Measurements from ENCODE around the gene RUBCN.
"Not testable (repeated sequence)": the region's sequence is repeated elsewhere in the genome, so short reads cannot be mapped to it uniquely, and the experiment has no call there.

RUBCN gene

GRCh38 chr3:197722734-197723133, 14.0 kb downstream of the RUBCN start:
- TF ChIP-seq CTCF (IDR thresholded peaks at IDR 0.05; ENCODE audit: insufficient read depth, low read length, poor library complexity, severe bottlenecking), result no peak
- Histone ChIP-seq H3K4me3 (replicated peaks; ENCODE audit: low read depth, low read length) (no peak overlapping the region), H3K36me3 (ENCODE audit: control insufficient read depth, insufficient read depth, low read length) (peaks cover 4% of the 10 kb centered on the region), H3K27me3 (replicated peaks; ENCODE audit: control insufficient read depth, insufficient read depth, low read length) (no peaks in the 10 kb centered on the region)
- no peak for DNase-seq (ENCODE audit: extremely low read depth, insufficient read length)

- Histone ChIP-seq H3K27me3 (replicated peaks; ENCODE audit: control insufficient read depth, insufficient read depth, low read length) (no peaks in the 10 kb centered on the region), H3K36me3 (ENCODE audit: control insufficient read depth, insufficient read depth, low read length) (peaks cover 5% of the 10 kb centered on the region), H3K4me3 (replicated peaks; ENCODE audit: low read depth, low read length) (no peak overlapping the region)
- no peak for DNase-seq (ENCODE audit: extremely low read depth, insufficient read length)
- TF ChIP-seq CTCF (IDR thresholded peaks at IDR 0.05; ENCODE audit: insufficient read depth, low read length, poor library complexity, severe bottlenecking), result no peak
These were observed 16.0 kb downstream of the RUBCN start for GRCh38 chr3:197720694-197721093.

- no peak for TF ChIP-seq CTCF (IDR thresholded peaks at IDR 0.05; ENCODE audit: insufficient read depth, low read length, poor library complexity, severe bottlenecking)
- DNase-seq (ENCODE audit: extremely low read depth, insufficient read length), result no peak
- no peak overlapping the region for H3K4me3 ChIP-seq (replicated peaks; ENCODE audit: low read depth, low read length)
- peaks cover 9% of the 10 kb centered on the region for H3K36me3 ChIP-seq (ENCODE audit: control insufficient read depth, insufficient read depth, low read length)
- H3K27me3 ChIP-seq (replicated peaks; ENCODE audit: control insufficient read depth, insufficient read depth, low read length), result no peaks in the 10 kb centered on the region
These were observed 17.8 kb downstream of the RUBCN start for GRCh38 chr3:197718891-197719290.

DNA sequence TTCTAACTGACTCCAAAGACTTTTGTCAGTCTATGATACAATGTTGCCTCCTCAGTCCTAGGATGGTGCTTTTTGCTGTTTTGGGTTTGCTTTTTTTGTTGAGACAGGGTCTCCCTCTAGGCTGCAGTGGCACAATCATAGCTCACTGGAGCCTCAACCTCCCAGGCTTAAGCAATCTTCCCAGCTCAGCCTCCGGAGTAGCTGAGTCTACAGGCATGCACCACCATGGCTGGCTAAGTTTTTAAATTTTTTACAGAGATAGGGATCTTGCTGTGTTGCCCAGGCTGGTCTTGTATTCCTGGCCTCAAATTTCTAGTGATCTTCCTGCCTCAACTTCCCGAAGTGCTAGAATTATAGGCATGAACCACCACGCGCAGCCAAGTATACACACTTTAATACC, 22.5 kb downstream of the RUBCN start:
- peaks cover 7% of the 10 kb centered on the region for H3K36me3 ChIP-seq (ENCODE audit: control insufficient read depth, insufficient read depth, low read length)
- TF ChIP-seq CTCF (IDR thresholded peaks at IDR 0.05; ENCODE audit: insufficient read depth, low read length, poor library complexity, severe bottlenecking), result no peak
- H3K4me3 ChIP-seq (replicated peaks; ENCODE audit: low read depth, low read length), result no peak overlapping the region
- DNase-seq (ENCODE audit: extremely low read depth, insufficient read length), result no peak
- H3K27me3 ChIP-seq (replicated peaks; ENCODE audit: control insufficient read depth, insufficient read depth, low read length), result no peaks in the 10 kb centered on the region

- H3K4me3 ChIP-seq (replicated peaks; ENCODE audit: low read depth, low read length), result peak overlapping the region; percentile 34
- no peak for TF ChIP-seq CTCF (IDR thresholded peaks at IDR 0.05; ENCODE audit: insufficient read depth, low read length, poor library complexity, severe bottlenecking)
- H3K36me3 ChIP-seq (ENCODE audit: control insufficient read depth, insufficient read depth, low read length), result peaks cover 7% of the 10 kb centered on the region
- no peak for DNase-seq (ENCODE audit: extremely low read depth, insufficient read length)
- no peaks in the 10 kb centered on the region for H3K27me3 ChIP-seq (replicated peaks; ENCODE audit: control insufficient read depth, insufficient read depth, low read length)
These were observed 23.3 kb downstream of the RUBCN start for GRCh38 chr3:197713477-197713822.

GRCh38 chr3:197711973-197712707, 24.6 kb downstream of the RUBCN start:
- Histone ChIP-seq H3K4me3 (replicated peaks; ENCODE audit: low read depth, low read length) (peak overlapping the region; percentile 22), H3K27me3 (replicated peaks; ENCODE audit: control insufficient read depth, insufficient read depth, low read length) (no peaks in the 10 kb centered on the region), H3K36me3 (ENCODE audit: control insufficient read depth, insufficient read depth, low read length) (peaks cover 4% of the 10 kb centered on the region)
- peak; percentile 74 for DNase-seq (ENCODE audit: extremely low read depth, insufficient read length)
- TF ChIP-seq CTCF (IDR thresholded peaks at IDR 0.05; ENCODE audit: insufficient read depth, low read length, poor library complexity, severe bottlenecking), result no peak

DNA sequence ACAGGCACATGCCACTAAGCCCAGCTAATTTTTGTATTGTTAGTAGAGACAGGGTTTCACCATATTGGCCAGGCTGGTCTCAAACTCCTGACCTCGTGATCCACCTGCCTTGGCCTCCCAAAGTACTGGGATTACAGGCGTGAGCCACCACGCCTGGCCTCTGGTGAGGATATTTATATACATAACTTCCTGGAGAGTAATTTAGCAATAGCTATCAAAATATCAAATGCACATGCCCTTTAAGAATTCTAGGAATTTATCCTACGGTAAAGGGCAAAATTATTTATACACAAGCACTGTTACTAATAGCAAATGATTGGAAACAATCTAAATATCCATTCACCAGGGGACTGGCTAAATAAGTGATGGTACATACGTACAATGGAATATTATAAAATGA, 25.7 kb downstream of the RUBCN start:
- not testable (repeated sequence) for H3K36me3 ChIP-seq (ENCODE audit: control insufficient read depth, insufficient read depth, low read length); H3K4me3 ChIP-seq (replicated peaks; ENCODE audit: low read depth, low read length)

More for the DNA sequence above, 25.7 kb downstream of the RUBCN start:
- H3K27me3 ChIP-seq (replicated peaks; ENCODE audit: control insufficient read depth, insufficient read depth, low read length); DNase-seq (ENCODE audit: extremely low read depth, insufficient read length): not testable (repeated sequence)
